HCT116 (cell line): ENCODE measurements around the gene DSG1. TPM values are rescaled to one million over a fixed set of nuclear protein-coding genes. Genes with fewer than 3 reads are reported as not detected.

Experiments used
- ATAC-seq: fragments of 200-7000 bp; cut with Tn5 transposase; 2 replicates; pipeline ENCODE4 v1.9.1; 2020; ENCODE audit warnings: mild to moderate bottlenecking, moderate library complexity
- BruUV-seq: library from RNA; stranded (reverse); fragments of 400-500 nt; replicated peaks from 2 replicates; lab custom pipeline; 2021; lab: Mats Ljungman, UMichigan
- CTCF ChIA-PET: fragments of 300-600 bp; sonication (Branson Sonifier 250); formaldehyde crosslinking; loops from one replicate; lab custom pipeline; 2021; ENCODE audit warnings: antibody characterized with exemption; lab: Charles Lee
- POLR2A ChIA-PET: fragments of 300-600, 350-600 bp; sonication (Branson Sonifier 250); formaldehyde crosslinking; loops from one replicate; lab custom pipeline; 2021; ENCODE audit warnings: antibody characterized with exemption; lab: Charles Lee
- RAD21 ChIA-PET, 2 experiments: fragments of 300-600 bp; sonication (Branson Sonifier 250); formaldehyde crosslinking; loops; one replicate each; lab custom pipeline; 2023; ENCODE audit warnings: low total read pairs in 2 of 2; ENCODE audit not compliant: uncharacterized antibody in 2 of 2, unreplicated experiment in 2 of 2, low non-redundant PET in 1 of 2; lab: Charles Lee
- DNase-seq: peaks from one replicate; pipeline ENCODE4 v3.0.0-alpha.2; 2010; ENCODE audit warnings: low read depth, low spot score
- H2AFZ ChIP-seq: fragments of 200-600 bp; shearing (Covaris generic), sonication (generic); 2 replicates; pipeline ENCODE4 v1.6.1; 2017; ENCODE audit warnings: low read depth, mixed run types, mixed read lengths, antibody characterized with exemption, low read length; ENCODE audit not compliant: poor library complexity, severe bottlenecking
- H3K27ac ChIP-seq: 2 replicates; pipeline ENCODE4 v1.5.1; 2012; ENCODE audit warnings: low read depth, low read length
- H3K27me3 ChIP-seq: fragments of 200-600 bp; sonication (generic); 2 replicates; pipeline ENCODE4 v1.6.1; 2016; ENCODE audit warnings: mixed run types, low read length, mixed read lengths; ENCODE audit not compliant: insufficient read depth
- H3K36me3 ChIP-seq, 2 experiments: fragments of 200-500 bp in 1 of 2; fragments of 200-600 bp in 1 of 2; sonication (Bioruptor generic) in 1 of 2; sonication (generic) in 1 of 2; 2 replicates each; pipeline versions ENCODE4 v1.5.1 to v1.6.1; 2014 to 2016; ENCODE audit warnings: low read length in 2 of 2, inconsistent platforms in 1 of 2, mixed read lengths in 1 of 2, mixed run types in 1 of 2; ENCODE audit not compliant: insufficient read depth in 2 of 2, control insufficient read depth in 1 of 2
- H3K4me1 ChIP-seq, 2 experiments: fragments of 200-600 bp in 1 of 2; sonication (generic) in 1 of 2; 2 replicates each; pipeline versions ENCODE4 v1.5.1 to v1.6.1; 2012 to 2017; ENCODE audit warnings: low read length in 2 of 2, inconsistent platforms in 1 of 2, mild to moderate bottlenecking in 1 of 2, mixed read lengths in 1 of 2, mixed run types in 1 of 2, moderate library complexity in 1 of 2; ENCODE audit not compliant: insufficient read depth in 2 of 2, control insufficient read depth in 1 of 2
- H3K4me2 ChIP-seq: fragments of 200-600 bp; sonication (generic); 2 replicates; pipeline ENCODE4 v1.6.1; 2017; ENCODE audit warnings: mixed run types, low read length, mixed read lengths
- H3K4me3 ChIP-seq, 2 experiments: fragments of 200-600 bp in 1 of 2; sonication (generic) in 1 of 2; replicated peaks in 1 of 2; 2 replicates each; pipeline ENCODE4 v1.5.1; 2011 to 2016; ENCODE audit warnings: low read length in 2 of 2, control low read depth in 1 of 2, low read depth in 1 of 2, mild to moderate bottlenecking in 1 of 2, mixed read lengths in 1 of 2, mixed run types in 1 of 2
- H3K79me2 ChIP-seq: fragments of 200-600 bp; sonication (generic); 2 replicates; pipeline ENCODE4 v1.6.1; 2017; ENCODE audit warnings: mild to moderate bottlenecking, mixed run types, low read length, moderate library complexity, mixed read lengths; ENCODE audit not compliant: insufficient read depth
- H3K9ac ChIP-seq: fragments of 200-600 bp; sonication (generic); 2 replicates; pipeline ENCODE4 v1.6.1; 2016; ENCODE audit warnings: low read length, mixed read lengths
- H3K9me2 ChIP-seq: fragments of 200-600 bp; sonication (generic), shearing (Covaris generic); 2 replicates; pipeline ENCODE4 v1.6.1; 2017; ENCODE audit warnings: mixed run types, mild to moderate bottlenecking, moderate library complexity; ENCODE audit not compliant: insufficient read depth
- H3K9me3 ChIP-seq, 2 experiments: fragments of 200-500 bp in 1 of 2; fragments of 200-600 bp in 1 of 2; sonication (Bioruptor generic) in 1 of 2; sonication (generic) in 1 of 2; 2 replicates each; pipeline ENCODE4 v1.6.1; 2014 to 2017; ENCODE audit warnings: low read length in 2 of 2, mixed read lengths in 2 of 2, inconsistent platforms in 1 of 2, low read depth in 1 of 2, mild to moderate bottlenecking in 1 of 2, mixed run types in 1 of 2, moderate library complexity in 1 of 2; ENCODE audit not compliant: control insufficient read depth in 1 of 2, insufficient read depth in 1 of 2
- H4K20me1 ChIP-seq: fragments of 200-600 bp; sonication (generic), shearing (Covaris generic); 2 replicates; pipeline ENCODE4 v1.6.1; 2017; ENCODE audit warnings: mixed run types, mild to moderate bottlenecking, moderate library complexity; ENCODE audit not compliant: insufficient read depth
- CBX3 ChIP-seq: IDR thresholded peaks from 2 replicates; pipeline ENCODE4 v1.6.1; 2012; ENCODE audit warnings: low read depth
- CEBPB ChIP-seq: IDR thresholded peaks from 2 replicates; pipeline ENCODE4 v1.6.1; 2012; ENCODE audit warnings: low read depth
- ELF1 ChIP-seq: IDR thresholded peaks from 2 replicates; pipeline ENCODE4 v1.6.1; 2012; ENCODE audit warnings: low read depth, borderline replicate concordance
- EZH2phosphoT487 ChIP-seq: fragments of 200-600 bp; IDR thresholded peaks from 2 replicates; pipeline ENCODE4 v1.6.1; 2018; ENCODE audit warnings: antibody characterized with exemption, borderline replicate concordance
- FOSL1 ChIP-seq: IDR thresholded peaks from 2 replicates; pipeline ENCODE4 v1.6.1; 2012; ENCODE audit warnings: low read depth
- JUND ChIP-seq: IDR thresholded peaks from 2 replicates; pipeline ENCODE4 v1.6.1; 2012
- MAX ChIP-seq: IDR thresholded peaks from 2 replicates; pipeline ENCODE4 v1.6.1; 2012
- POLR2A ChIP-seq: IDR thresholded peaks from 2 replicates; pipeline ENCODE4 v1.7.0; 2011; ENCODE audit warnings: borderline replicate concordance; ENCODE audit not compliant: insufficient read depth, insufficient read length; ENCODE audit errors: extremely low read depth
- POLR2AphosphoS5 ChIP-seq: IDR thresholded peaks from 2 replicates; pipeline ENCODE4 v1.6.1; 2011; ENCODE audit warnings: mild to moderate bottlenecking, low read depth, low read length, moderate library complexity
- RAD21 ChIP-seq: IDR thresholded peaks from 2 replicates; pipeline ENCODE4 v1.6.1; 2012; ENCODE audit warnings: low read depth, mild to moderate bottlenecking
- SIN3A ChIP-seq: IDR thresholded peaks from 2 replicates; pipeline ENCODE4 v1.6.1; 2012; ENCODE audit warnings: low read depth
- SP1 ChIP-seq: IDR thresholded peaks from 2 replicates; pipeline ENCODE4 v1.6.1; 2012; ENCODE audit warnings: low read depth
- SRF ChIP-seq: IDR thresholded peaks from 2 replicates; pipeline ENCODE4 v1.6.1; 2012; ENCODE audit warnings: low read depth
- ZNF274 ChIP-seq: fragments of 200-500 bp; sonication (Bioruptor generic); IDR thresholded peaks from 2 replicates; pipeline ENCODE4 v1.6.1; 2014; ENCODE audit warnings: mild to moderate bottlenecking, low read depth, low read length, inconsistent platforms
- intact Hi-C: fragments of 100-400 bp; cut with micrococcal nuclease; formaldehyde crosslinking; loops from 2 replicates; pipeline ENCODE4 v1.10.0; 2022
- total RNA-seq: library from RNA; stranded (reverse); gene quantifications from one replicate; pipeline ENCODE4 v1.2.1, GENCODE V29; 2021; ENCODE audit not compliant: unreplicated experiment
- TF ChIP-seq, protein P1 (sequence below): IDR thresholded peaks from 2 replicates; pipeline ENCODE4 v1.6.1; 2011; ENCODE audit warnings: mild to moderate bottlenecking, low read length, moderate library complexity; ENCODE audit not compliant: insufficient replicate concordance; ENCODE audit errors: extremely low read depth

The DSG1 gene
- total RNA-seq, 1 experiment from 2014 or later: not detected

GRCh38 chr18:31273812-31274527 lies 44.0 kb upstream of the DSG1 start:
- CTCF ChIA-PET: no interaction called here
- POLR2A ChIA-PET: no interaction called here
- RAD21 ChIA-PET: no interaction called here
- Histone ChIP-seq H3K9me2 (no peaks in the 10 kb centered on the region), H3K4me2 (peak overlapping the region; percentile 67; the same call in 1 of the 2 replicates), H3K4me3 (no peak overlapping the region; a peak in 1 of 4 replicates), H3K9me3 (no peaks in the 10 kb centered on the region), H3K27me3 (no peaks in the 10 kb centered on the region), H4K20me1 (no peaks in the 10 kb centered on the region), H3K27ac (no peak overlapping the region), H2AFZ (peak overlapping the region; percentile 92), H3K79me2 (no peaks in the 10 kb centered on the region), H3K36me3 (no peaks in the 10 kb centered on the region), H3K4me1 (peaks cover 22 to 31% of the 10 kb centered on the region in 2 experiments), H3K9ac (no peak overlapping the region)
- no TSS peak for BruUV-seq
- intact Hi-C loops: loop anchor here (5.0 kb wide), 1 partner anchor 277 kb away; no protein-coding TSS in a partner anchor
- TF ChIP-seq RAD21: peak; percentile 35; the same call in 1 of the 2 replicates
- TF ChIP-seq, protein P1, sequence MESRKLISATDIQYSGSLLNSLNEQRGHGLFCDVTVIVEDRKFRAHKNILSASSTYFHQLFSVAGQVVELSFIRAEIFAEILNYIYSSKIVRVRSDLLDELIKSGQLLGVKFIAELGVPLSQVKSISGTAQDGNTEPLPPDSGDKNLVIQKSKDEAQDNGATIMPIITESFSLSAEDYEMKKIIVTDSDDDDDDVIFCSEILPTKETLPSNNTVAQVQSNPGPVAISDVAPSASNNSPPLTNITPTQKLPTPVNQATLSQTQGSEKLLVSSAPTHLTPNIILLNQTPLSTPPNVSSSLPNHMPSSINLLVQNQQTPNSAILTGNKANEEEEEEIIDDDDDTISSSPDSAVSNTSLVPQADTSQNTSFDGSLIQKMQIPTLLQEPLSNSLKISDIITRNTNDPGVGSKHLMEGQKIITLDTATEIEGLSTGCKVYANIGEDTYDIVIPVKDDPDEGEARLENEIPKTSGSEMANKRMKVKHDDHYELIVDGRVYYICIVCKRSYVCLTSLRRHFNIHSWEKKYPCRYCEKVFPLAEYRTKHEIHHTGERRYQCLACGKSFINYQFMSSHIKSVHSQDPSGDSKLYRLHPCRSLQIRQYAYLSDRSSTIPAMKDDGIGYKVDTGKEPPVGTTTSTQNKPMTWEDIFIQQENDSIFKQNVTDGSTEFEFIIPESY: no peak
- DNase-seq: no peak
- peak; percentile 39; the same call in 1 of the 2 replicates for ATAC-seq

GRCh38 chr18:31274931-31275330 lies 43.0 kb upstream of the DSG1 start:
- Histone ChIP-seq H3K4me2 (peak overlapping the region; percentile 67), H3K36me3 (no peaks in the 10 kb centered on the region), H2AFZ (peak overlapping the region; percentile 92), H3K27ac (peak overlapping the region; percentile 6; the same call in 1 of the 2 replicates), H3K9me3 (no peaks in the 10 kb centered on the region), H3K4me3 (peak overlapping the region in 1 of 2 experiments; percentile 27; a peak in 2 of 4 replicates), H3K4me1 (peaks cover 22 to 26% of the 10 kb centered on the region in 2 experiments), H3K79me2 (no peaks in the 10 kb centered on the region), H4K20me1 (no peaks in the 10 kb centered on the region), H3K9me2 (no peaks in the 10 kb centered on the region), H3K27me3 (no peaks in the 10 kb centered on the region), H3K9ac (peak overlapping the region; percentile 28)
- CTCF ChIA-PET: no interaction called here
- intact Hi-C loops: loop anchor here (5.0 kb wide), 2 partner anchors 122 to 278 kb away; no protein-coding TSS in a partner anchor
- ATAC-seq (peak; percentile 65; the same call in 1 of the 2 replicates), DNase-seq (peak; percentile 66)
- RAD21 ChIA-PET: no interaction called here
- no TSS peak for BruUV-seq
- TF ChIP-seq EZH2phosphoT487 (no peak), CBX3 (peak; percentile 67; the same call in 1 of the 2 replicates), ZNF274 (no peak), SP1 (peak; percentile 84), POLR2A (no peak), MAX (peak; percentile 34; the same call in 1 of the 2 replicates), SIN3A (peak; percentile 24; the same call in 1 of the 2 replicates), ELF1 (no peak), POLR2AphosphoS5 (0 out of 2 replicates have a peak, but pooled peaks have one; percentile 37), FOSL1 (peak; percentile 38; the same call in 1 of the 2 replicates), CEBPB (peak; percentile 64), SRF (no peak), JUND (peak; percentile 61; the same call in 1 of the 2 replicates)
- POLR2A ChIA-PET: no interaction called here
